Liver (tissue), 9 donors: ENCODE results near the gene BIK. TPM values are rescaled to one million over a fixed set of nuclear protein-coding genes. Genes with fewer than 3 reads are reported as not detected.
"Not testable (repeated sequence)": the region's sequence is repeated elsewhere in the genome, so short reads cannot be mapped to it uniquely, and the experiment has no call there.

Experiments
- DNase-seq: peaks from one replicate; pipeline ENCODE4 v3.0.0-alpha.2; 2017; ENCODE audit warnings: low spot score
- H3K27ac ChIP-seq, 2 donors: one replicate each; pipeline ENCODE4 v1.7.0; 2013; ENCODE audit warnings: inconsistent platforms in 2 of 2, low read length in 2 of 2, control low read depth in 1 of 2, low read depth in 1 of 2, mild to moderate bottlenecking in 1 of 2
- H3K27me3 ChIP-seq, 4 donors: one replicate each; pipeline versions ENCODE4 v1.6.1 to v1.7.0; 2013; ENCODE audit warnings: low read length in 3 of 4, inconsistent platforms in 1 of 4, mild to moderate bottlenecking in 1 of 4, moderate library complexity in 1 of 4; ENCODE audit not compliant: control insufficient read depth in 4 of 4, insufficient read depth in 4 of 4
- H3K36me3 ChIP-seq, 4 donors: one replicate each; pipeline versions ENCODE4 v1.6.1 to v1.7.0; 2013; ENCODE audit warnings: low read length in 3 of 4, mild to moderate bottlenecking in 3 of 4, low read depth in 1 of 4, moderate library complexity in 1 of 4; ENCODE audit not compliant: control insufficient read depth in 4 of 4, insufficient read depth in 3 of 4
- H3K4me1 ChIP-seq, 4 donors: one replicate each; pipeline versions ENCODE4 v1.6.1 to v1.7.0; 2013; ENCODE audit warnings: low read length in 3 of 4, mild to moderate bottlenecking in 3 of 4, moderate library complexity in 1 of 4; ENCODE audit not compliant: control insufficient read depth in 4 of 4, insufficient read depth in 4 of 4
- H3K4me3 ChIP-seq, 3 donors: one replicate each; pipeline versions ENCODE4 v1.6.1 to v1.7.0; 2013; ENCODE audit warnings: low read length in 3 of 3, control low read depth in 1 of 3, low read depth in 1 of 3, mild to moderate bottlenecking in 1 of 3
- H3K9ac ChIP-seq, 2 donors: one replicate each; pipeline ENCODE4 v1.7.0; 2013; ENCODE audit warnings: low read length in 2 of 2, mild to moderate bottlenecking in 2 of 2, moderate library complexity in 2 of 2, control low read depth in 1 of 2, low read depth in 1 of 2
- H3K9me3 ChIP-seq, 4 donors: one replicate each; pipeline versions ENCODE4 v1.6.1 to v1.7.0; 2013; ENCODE audit warnings: low read length in 3 of 4; ENCODE audit not compliant: control insufficient read depth in 4 of 4
- ATF3 ChIP-seq: IDR thresholded peaks from 2 replicates; pipeline ENCODE4 v1.6.1; 2016; ENCODE audit warnings: antibody characterized with exemption
- CTCF ChIP-seq: fragments of 150-350 bp; IDR thresholded peaks from 2 replicates; pipeline ENCODE4 v1.5.1; 2017; ENCODE audit warnings: improper control_type of control experiment, low read depth, low read length; ENCODE audit not compliant: missing input control
- EGR1 ChIP-seq, 2 donors: IDR thresholded peaks; 2 replicates each; pipeline ENCODE4 v1.6.1; 2016 to 2018; ENCODE audit warnings: antibody characterized with exemption in 2 of 2, low read depth in 2 of 2
- FOXA1 ChIP-seq: IDR thresholded peaks from 2 replicates; pipeline ENCODE4 v1.6.1; 2016; ENCODE audit warnings: antibody characterized with exemption
- FOXA2 ChIP-seq: IDR thresholded peaks from 2 replicates; pipeline ENCODE4 v1.6.1; 2016; ENCODE audit warnings: antibody characterized with exemption
- GABPA ChIP-seq, 2 donors: IDR thresholded peaks in 1 of 2; conservative IDR thresholded peaks in 1 of 2; 2 replicates each; pipeline ENCODE4 v1.6.1; 2016; ENCODE audit warnings: antibody characterized with exemption in 2 of 2, mild to moderate bottlenecking in 1 of 2, moderate library complexity in 1 of 2
- HNF4A ChIP-seq, 2 donors: conservative IDR thresholded peaks; 2 replicates each; pipeline ENCODE4 v1.6.1; 2016; ENCODE audit warnings: antibody characterized with exemption in 2 of 2, mild to moderate bottlenecking in 2 of 2
- HNF4G ChIP-seq: IDR thresholded peaks from 2 replicates; pipeline ENCODE4 v1.6.1; 2016; ENCODE audit warnings: antibody characterized with exemption
- JUND ChIP-seq, 2 donors: IDR thresholded peaks; 2 replicates each; pipeline ENCODE4 v1.6.1; 2016; ENCODE audit warnings: antibody characterized with exemption in 2 of 2
- MAX ChIP-seq: IDR thresholded peaks from 2 replicates; pipeline ENCODE4 v1.6.1; 2016; ENCODE audit warnings: antibody characterized with exemption
- NR2F2 ChIP-seq: IDR thresholded peaks from 2 replicates; pipeline ENCODE4 v1.6.1; 2016; ENCODE audit warnings: antibody characterized with exemption
- RAD21 ChIP-seq, 2 donors: IDR thresholded peaks; 2 replicates each; pipeline ENCODE4 v1.6.1; 2016; ENCODE audit warnings: antibody characterized with exemption in 2 of 2, mild to moderate bottlenecking in 2 of 2
- RXRA ChIP-seq, 2 donors: IDR thresholded peaks; 2 replicates each; pipeline ENCODE4 v1.6.1; 2017 to 2018; ENCODE audit warnings: antibody characterized with exemption in 2 of 2, mild to moderate bottlenecking in 1 of 2
- SP1 ChIP-seq: IDR thresholded peaks from 2 replicates; pipeline ENCODE4 v1.6.1; 2018; ENCODE audit warnings: antibody characterized with exemption, mild to moderate bottlenecking
- TAF1 ChIP-seq: conservative IDR thresholded peaks from 2 replicates; pipeline ENCODE4 v1.6.1; 2016; ENCODE audit warnings: antibody characterized with exemption, mild to moderate bottlenecking
- YY1 ChIP-seq: IDR thresholded peaks from 2 replicates; pipeline ENCODE4 v1.6.1; 2016; ENCODE audit warnings: antibody characterized with exemption, mild to moderate bottlenecking
- ZBTB33 ChIP-seq: IDR thresholded peaks from 2 replicates; pipeline ENCODE4 v1.6.1; 2016; ENCODE audit warnings: antibody characterized with exemption
- WGBS: extraction: QIAGEN DNeasy Blood & Tissue Kit; methylation state at CpG from one replicate; pipeline ENCODE4 v1.1.7; 2013; 5-methylcytosine and 5-hydroxymethylcytosine counted together
- polyA plus RNA-seq, 2 donors: library from polyadenylated mRNA; stranded (reverse) in 1 of 2; unstranded in 1 of 2; fragments of 200-250 nt in 1 of 2; fragments of >200 nt in 1 of 2; fragmentation: Nextera tagmentation in 1 of 2; extraction: Ambion mirVana in 1 of 2; gene quantifications; one replicate each; pipeline versions ENCODE4 v1.2.1 to v1.2.3, GENCODE V29; 2013 to 2015
- total RNA-seq, 2 donors: library from RNA; depleted of rRNA; stranded (reverse); fragments of >200 nt; gene quantifications; one replicate each; pipeline ENCODE4 v1.2.3, GENCODE V29; 2014
- donor health status: healthy.
- donor health status: healthy.
- donor health status: healthy.
- donor health status: healthy.
- donor health status: healthy.

Gene BIK
- total and polyA plus RNA-seq, 4 donors, result 0.23 to 0.89 (median 0.33) TPM; not detected in 1

- DNase-seq, result no peak
- no peak overlapping the region for H3K9ac ChIP-seq
- no peaks in the 10 kb centered on the region for H3K27me3 ChIP-seq
- H3K27ac ChIP-seq, result no peak overlapping the region
- WGBS, result 70% methylated on average over 7 of the region's 7 CpGs
- no peak overlapping the region for H3K4me3 ChIP-seq
- H3K9me3 ChIP-seq, result peaks cover 0 to 4% (median 1%) of the 10 kb centered on the region in 4 donors
- no peaks in the 10 kb centered on the region for H3K4me1 ChIP-seq
- TF ChIP-seq NR2F2 (peak; percentile 68), RXRA (IDR thresholded peaks at IDR 0.05) (no peak), YY1 (peak; percentile 10)
- no peaks in the 10 kb centered on the region for H3K36me3 ChIP-seq
Measured at GRCh38 chr22:43101306-43101705, 9.2 kb upstream of the BIK start.

- not testable (repeated sequence) for H3K4me3 ChIP-seq, H3K9ac ChIP-seq, H3K9me3 ChIP-seq, H3K27me3 ChIP-seq, DNase-seq, H3K4me1 ChIP-seq, H3K36me3 ChIP-seq
- WGBS, result 59% methylated on average over 15 of the region's 15 CpGs
- peak overlapping the region in 1 of 2 donors; percentile 19 for H3K27ac ChIP-seq
- TF ChIP-seq JUND (IDR thresholded peaks at IDR 0.05), result peak; percentile 72 to 80
Measured at GRCh38 chr22:43104056-43104625, 6.4 kb upstream of the BIK start.

GRCh38 chr22:43104950-43105349, 5.6 kb upstream of the BIK start:
- not testable (repeated sequence) for DNase-seq, H3K9me3 ChIP-seq, H3K27me3 ChIP-seq, H3K9ac ChIP-seq, H3K27ac ChIP-seq, H3K36me3 ChIP-seq, H3K4me3 ChIP-seq, H3K4me1 ChIP-seq
- 98% methylated on average over 3 of the region's 3 CpGs for WGBS

GRCh38 chr22:43106302-43106701, 4.2 kb upstream of the BIK start:
- Histone ChIP-seq H3K9ac (no peak overlapping the region), H3K36me3 (no peaks in the 10 kb centered on the region), H3K4me3 (no peak overlapping the region), H3K4me1 (peaks cover 8 to 12% (median 11%) of the 10 kb centered on the region in 4 donors), H3K9me3 (no peaks in the 10 kb centered on the region), H3K27ac (no peak overlapping the region), H3K27me3 (no peaks in the 10 kb centered on the region)
- no peak for DNase-seq
- 92% methylated on average over 8 of the region's 8 CpGs for WGBS
- TF ChIP-seq ZBTB33, result no peak
- no peak for TF ChIP-seq RAD21 (IDR thresholded peaks at IDR 0.05)
- TF ChIP-seq ATF3, result no peak
- TF ChIP-seq TAF1, result no peak
- TF ChIP-seq MAX, result no peak
- no peak for TF ChIP-seq GABPA (IDR thresholded peaks at IDR 0.05 in 1 of 2, conservative IDR thresholded peaks at IDR 0.05 in 1 of 2)
- TF ChIP-seq FOXA1, result no peak
- TF ChIP-seq RXRA (IDR thresholded peaks at IDR 0.05), result no peak
- no peak for TF ChIP-seq EGR1 (IDR thresholded peaks at IDR 0.05; ENCODE audit: low read depth in 2 of 2)
- no peak for TF ChIP-seq FOXA2
- TF ChIP-seq HNF4G, result no peak
- TF ChIP-seq HNF4A (conservative IDR thresholded peaks at IDR 0.05), result no peak
- TF ChIP-seq YY1, result no peak
- TF ChIP-seq CTCF, result no peak
- TF ChIP-seq NR2F2, result no peak
- no peak for TF ChIP-seq SP1
- TF ChIP-seq JUND (IDR thresholded peaks at IDR 0.05), result no peak
